Esophagus squamous epithelium (tissue), 5 donors: ENCODE results near the gene ZMIZ1. TPM values are rescaled to one million over a fixed set of nuclear protein-coding genes. Genes with fewer than 3 reads are reported as not detected.

Experiments
- DNase-seq: peaks from one replicate; lab custom pipeline; 2025; lab: John Stamatoyannopoulos, UW
- H3K27ac ChIP-seq, 4 donors: fragments of 200-600 bp; sonication (generic); one replicate each; pipeline ENCODE4 v1.5.1; 2016 to 2019; ENCODE audit warnings: mild to moderate bottlenecking in 1 of 4
- H3K27me3 ChIP-seq, 4 donors: fragments of 200-600 bp; sonication (generic); 1 replicate in 3 of 4; 2 replicates in 1 of 4; pipeline versions ENCODE4 v1.5.1 to v1.6.0; 2017 to 2021; ENCODE audit warnings: antibody characterized with exemption in 1 of 4
- H3K36me3 ChIP-seq, 3 donors: fragments of 200-600 bp; sonication (generic); one replicate each; pipeline ENCODE4 v1.5.1; 2016 to 2019
- H3K4me1 ChIP-seq, 3 donors: fragments of 200-600 bp; sonication (generic); one replicate each; pipeline ENCODE4 v1.5.1; 2017 to 2019
- H3K4me3 ChIP-seq, 4 donors: fragments of 200-600 bp; sonication (generic); 1 replicate in 3 of 4; 2 replicates in 1 of 4; pipeline ENCODE4 v1.5.1; 2016 to 2019; ENCODE audit warnings: mild to moderate bottlenecking in 2 of 4, moderate library complexity in 1 of 4
- H3K9me3 ChIP-seq, 3 donors: fragments of 200-600 bp; sonication (generic); one replicate each; pipeline ENCODE4 v1.5.1; 2016 to 2019
- CTCF ChIP-seq, 6 experiments: fragments of 450-650 bp in 4 of 6; fragments of 200-600 bp in 2 of 6; sonication (generic) in 2 of 6; IDR thresholded peaks; one replicate each; pipeline ENCODE4 v1.5.1; 2016 to 2019; ENCODE audit warnings: antibody characterized with exemption in 6 of 6, mild to moderate bottlenecking in 4 of 6, moderate library complexity in 4 of 6
- POLR2A ChIP-seq, 4 donors: fragments of 450-650 bp; IDR thresholded peaks; one replicate each; pipeline ENCODE4 v1.6.1; 2017; ENCODE audit warnings: antibody characterized with exemption in 4 of 4, mild to moderate bottlenecking in 4 of 4, moderate library complexity in 3 of 4
- WGBS, 2 donors: methylation state at CpG; one replicate each; pipeline ENCODE4 v1.1.5; 2018; 5-methylcytosine and 5-hydroxymethylcytosine counted together
- intact Hi-C: fragments of 100-400 bp; cut with DNase I; formaldehyde crosslinking; loops from one replicate; pipeline ENCODE4 v1.15.0; 2022
- total RNA-seq, 4 donors: library from RNA; depleted of rRNA; stranded (reverse); fragments of >200 nt; gene quantifications; one replicate each; pipeline ENCODE4 v1.1.0, GENCODE V29; 2016
- donor health status: DM: yes; HTN: yes; CAD: no.

ZMIZ1 gene
- total RNA-seq, 4 donors from 2014 or later, result 28.2 to 79.5 (median 40.4) TPM

- Histone ChIP-seq H3K27me3 (no peaks in the 10 kb centered on the region), H3K4me3 (no peak overlapping the region), H3K36me3 (peaks cover 31 to 96% (median 37%) of the 10 kb centered on the region in 3 donors), H3K27ac (no peak overlapping the region), H3K9me3 (no peaks in the 10 kb centered on the region), H3K4me1 (peaks cover 0 to 40% (median 7%) of the 10 kb centered on the region in 3 donors)
- no peak for TF ChIP-seq CTCF (IDR thresholded peaks at IDR 0.05)
- no peak for TF ChIP-seq POLR2A (IDR thresholded peaks at IDR 0.05)
- 87 to 100% methylated on average over 1 to 7 of the region's 8 CpGs for WGBS, 2 donors
- DNase-seq, result no peak
- intact Hi-C loops, result no loop called here
Measured at GRCh38 chr10:79201706-79202105, 132.9 kb downstream of the ZMIZ1 start.

GRCh38 chr10:79202188-79203013 is 133.6 kb downstream of the ZMIZ1 start:
- 58 to 59% methylated on average over 3 to 8 of the region's 9 CpGs for WGBS, 2 donors
- peaks cover 0 to 39% (median 7%) of the 10 kb centered on the region in 3 donors for H3K4me1 ChIP-seq
- no peak overlapping the region for H3K27ac ChIP-seq
- TF ChIP-seq POLR2A (IDR thresholded peaks at IDR 0.05), result no peak
- TF ChIP-seq CTCF (IDR thresholded peaks at IDR 0.05), result peak in 4 of 6 experiments; percentile 32 to 49 (median 38)
- no peak overlapping the region for H3K4me3 ChIP-seq
- no peak for DNase-seq
- H3K36me3 ChIP-seq, result peaks cover 33 to 96% (median 37%) of the 10 kb centered on the region in 3 donors
- H3K27me3 ChIP-seq, result no peaks in the 10 kb centered on the region
- no peaks in the 10 kb centered on the region for H3K9me3 ChIP-seq
- intact Hi-C loops, result no loop called here

GRCh38 chr10:79203014-79203644 is 134.4 kb downstream of the ZMIZ1 start:
- TF ChIP-seq CTCF (IDR thresholded peaks at IDR 0.05), result no peak
- H3K36me3 ChIP-seq, result peaks cover 37 to 98% (median 39%) of the 10 kb centered on the region in 3 donors
- no peaks in the 10 kb centered on the region for H3K9me3 ChIP-seq
- intact Hi-C loops, result no loop called here
- 44 to 52% methylated on average over 8 to 11 of the region's 13 CpGs for WGBS, 2 donors
- no peak for DNase-seq
- no peak overlapping the region for H3K4me3 ChIP-seq
- no peak overlapping the region for H3K27ac ChIP-seq
- H3K27me3 ChIP-seq, result no peaks in the 10 kb centered on the region
- peaks cover 0 to 39% (median 7%) of the 10 kb centered on the region in 3 donors for H3K4me1 ChIP-seq

GRCh38 chr10:79203833-79204232 is 135.1 kb downstream of the ZMIZ1 start:
- Histone ChIP-seq H3K9me3 (no peaks in the 10 kb centered on the region), H3K27me3 (no peaks in the 10 kb centered on the region), H3K4me3 (no peak overlapping the region), H3K27ac (no peak overlapping the region), H3K4me1 (peaks cover 0 to 39% (median 7%) of the 10 kb centered on the region in 3 donors), H3K36me3 (peaks cover 42 to 98% (median 46%) of the 10 kb centered on the region in 3 donors)
- WGBS, 2 donors, result 47 to 49% methylated on average over 2 to 7 of the region's 8 CpGs
- DNase-seq, result no peak
- intact Hi-C loops, result no loop called here
- no peak for TF ChIP-seq CTCF (IDR thresholded peaks at IDR 0.05)
- TF ChIP-seq POLR2A (IDR thresholded peaks at IDR 0.05), result no peak
